Tibial artery (tissue), 4 donors: Measurements from ENCODE around the gene SCN1A.
"Not testable (repeated sequence)": the region's sequence is repeated elsewhere in the genome, so short reads cannot be mapped to it uniquely, and the experiment has no call there.

Experiments used
- DNase-seq, 2 donors: peaks; one replicate each; pipeline ENCODE4 v3.0.0-alpha.2; 2019
- H3K27ac ChIP-seq, 2 donors: fragments of 200-600 bp; sonication (generic) in 1 of 2; 1 replicate in 1 of 2; 2 replicates in 1 of 2; pipeline ENCODE4 v1.5.1; 2018 to 2019; ENCODE audit warnings: mild to moderate bottlenecking in 1 of 2
- H3K27me3 ChIP-seq, 2 donors: fragments of 200-600 bp; sonication (generic) in 1 of 2; one replicate each; pipeline versions ENCODE4 v1.5.1 to v1.6.0; 2016 to 2019
- H3K36me3 ChIP-seq, 3 donors: fragments of 200-600 bp; sonication (generic) in 2 of 3; one replicate each; pipeline ENCODE4 v1.5.1; 2016 to 2019; ENCODE audit warnings: mild to moderate bottlenecking in 2 of 3
- H3K4me1 ChIP-seq, 4 donors: fragments of 200-600 bp; sonication (generic) in 2 of 4; 1 replicate in 3 of 4; 2 replicates in 1 of 4; pipeline ENCODE4 v1.5.1; 2016 to 2019
- H3K4me3 ChIP-seq, 2 donors: fragments of 200-600 bp; sonication (generic) in 1 of 2; 1 replicate in 1 of 2; 2 replicates in 1 of 2; pipeline ENCODE4 v1.5.1; 2018 to 2019; ENCODE audit warnings: mild to moderate bottlenecking in 2 of 2
- H3K9me3 ChIP-seq, 3 donors: fragments of 200-600 bp; sonication (generic) in 1 of 3; one replicate each; pipeline ENCODE4 v1.5.1; 2016 to 2019
- CTCF ChIP-seq, 2 experiments: fragments of 200-600 bp in 1 of 2; fragments of 450-650 bp in 1 of 2; IDR thresholded peaks; one replicate each; pipeline ENCODE4 v1.5.1; 2017 to 2019; ENCODE audit warnings: antibody characterized with exemption in 2 of 2, mild to moderate bottlenecking in 1 of 2, moderate library complexity in 1 of 2
- intact Hi-C: fragments of 100-400 bp; cut with DNase I; formaldehyde crosslinking; loops from one replicate; pipeline ENCODE4 v1.15.0; 2023; ENCODE audit warnings: low total_unique reads

SCN1A gene

GRCh38 chr2:165989851-165990250 is 138.0 kb downstream of the SCN1A start:
- no peak for TF ChIP-seq CTCF (IDR thresholded peaks at IDR 0.05)
- DNase-seq = no peak
- no peak overlapping the region for H3K27ac ChIP-seq
- H3K4me3 ChIP-seq = no peak overlapping the region
- no peaks in the 10 kb centered on the region for H3K9me3 ChIP-seq
- H3K27me3 ChIP-seq = no peaks in the 10 kb centered on the region
- no peaks in the 10 kb centered on the region for H3K36me3 ChIP-seq
- H3K4me1 ChIP-seq = no peaks in the 10 kb centered on the region
- intact Hi-C loops = no loop called here

DNA sequence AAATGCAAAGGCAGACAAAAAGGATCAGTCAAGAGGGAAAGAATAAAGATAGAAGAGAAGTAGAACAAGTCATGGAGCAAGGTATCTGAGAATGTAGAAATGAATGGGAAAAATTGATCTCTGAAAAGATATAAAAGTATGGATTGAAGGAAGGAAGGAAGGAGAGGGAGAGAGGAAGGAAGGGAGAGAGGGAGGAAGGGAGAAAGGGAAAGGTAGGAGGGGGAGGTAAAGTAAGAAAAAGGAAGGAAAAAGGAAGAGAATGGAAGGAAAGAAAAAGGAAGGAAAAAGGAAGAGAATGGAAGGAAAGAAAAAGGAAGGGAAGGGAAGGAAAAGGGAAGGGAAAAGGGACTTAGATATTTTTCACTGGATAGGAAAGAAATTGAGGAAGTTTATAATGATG is 142.7 kb downstream of the SCN1A start:
- no peaks in the 10 kb centered on the region for H3K27me3 ChIP-seq
- no peak for TF ChIP-seq CTCF (IDR thresholded peaks at IDR 0.05)
- no peak overlapping the region for H3K27ac ChIP-seq
- H3K4me3 ChIP-seq = no peak overlapping the region
- DNase-seq = no peak
- intact Hi-C loops = no loop called here
- H3K36me3 ChIP-seq = no peaks in the 10 kb centered on the region
- no peaks in the 10 kb centered on the region for H3K4me1 ChIP-seq
- no peaks in the 10 kb centered on the region for H3K9me3 ChIP-seq

- H3K27me3 ChIP-seq, intact Hi-C loops, H3K36me3 ChIP-seq: not testable (repeated sequence)
These were observed 155.7 kb downstream of the SCN1A start for GRCh38 chr2:165972161-165972560.

GRCh38 chr2:165970663-165971062 is 157.2 kb downstream of the SCN1A start:
- no peaks in the 10 kb centered on the region for H3K27me3 ChIP-seq

More at GRCh38 chr2:165972161-165972560, 155.7 kb downstream of the SCN1A start:
- H3K4me3 ChIP-seq, H3K9me3 ChIP-seq, H3K4me1 ChIP-seq, DNase-seq, H3K27ac ChIP-seq: not testable (repeated sequence)

GRCh38 chr2:165969227-165969626 is 158.6 kb downstream of the SCN1A start:
- no peak for TF ChIP-seq CTCF (IDR thresholded peaks at IDR 0.05)
- Histone ChIP-seq H3K4me3 (no peak overlapping the region), H3K27ac (no peak overlapping the region), H3K4me1 (no peaks in the 10 kb centered on the region), H3K9me3 (peaks cover 0 to 4% (median 0%) of the 10 kb centered on the region in 3 donors), H3K36me3 (no peaks in the 10 kb centered on the region), H3K27me3 (no peaks in the 10 kb centered on the region)
- DNase-seq = no peak
- intact Hi-C loops = no loop called here

More at GRCh38 chr2:165970663-165971062, 157.2 kb downstream of the SCN1A start:
- intact Hi-C loops = no loop called here
- no peaks in the 10 kb centered on the region for H3K4me1 ChIP-seq
- no peaks in the 10 kb centered on the region for H3K36me3 ChIP-seq
- no peak overlapping the region for H3K27ac ChIP-seq
- H3K4me3 ChIP-seq = no peak overlapping the region
- TF ChIP-seq CTCF (IDR thresholded peaks at IDR 0.05) = no peak
- H3K9me3 ChIP-seq = peaks cover 0 to 4% (median 0%) of the 10 kb centered on the region in 3 donors
- DNase-seq = no peak

- H3K36me3 ChIP-seq = no peaks in the 10 kb centered on the region
- H3K4me3 ChIP-seq = no peak overlapping the region
- H3K27ac ChIP-seq = no peak overlapping the region
- peaks cover 0 to 4% (median 0%) of the 10 kb centered on the region in 3 donors for H3K9me3 ChIP-seq
- intact Hi-C loops = no loop called here
- no peaks in the 10 kb centered on the region for H3K27me3 ChIP-seq
- no peaks in the 10 kb centered on the region for H3K4me1 ChIP-seq
- no peak for DNase-seq
- TF ChIP-seq CTCF (IDR thresholded peaks at IDR 0.05) = no peak
These were observed 160.1 kb downstream of the SCN1A start for GRCh38 chr2:165967746-165968145.
